Skin of body (tissue), 2 donors: ENCODE results near the gene MORC1. TPM values are rescaled to one million over a fixed set of nuclear protein-coding genes. Genes with fewer than 3 reads are reported as not detected.
A peak's percentile ranks its signal among the peaks of the same experiment; 100 is the strongest.

ENCODE experiments used
- DNase-seq: peaks from one replicate; lab custom pipeline; 2025; lab: John Stamatoyannopoulos, UW
- total RNA-seq: library from RNA; depleted of rRNA; stranded (reverse); fragments of >200 nt; gene quantifications from one replicate; pipeline ENCODE4 v1.2.3, GENCODE V29; 2014

The MORC1 gene
- total RNA-seq, 1 donor from 2014 or later: not detected

GRCh38 chr3:109035082-109035481 is 82.9 kb downstream of the MORC1 start:
- DNase-seq: no peak

GRCh38 chr3:109033000-109033660 is 84.8 kb downstream of the MORC1 start:
- DNase-seq: no peak

GRCh38 chr3:109028753-109029152 is 89.2 kb downstream of the MORC1 start:
- no peak for DNase-seq

- no peak for DNase-seq
Measured at GRCh38 chr3:109026821-109027220, 91.1 kb downstream of the MORC1 start.

- no peak for DNase-seq
Measured at GRCh38 chr3:109025896-109026295, 92.0 kb downstream of the MORC1 start.

- DNase-seq: peak; percentile 14
Measured at GRCh38 chr3:109023656-109024254, 94.2 kb downstream of the MORC1 start.

- no peak for DNase-seq
Measured at GRCh38 chr3:109023167-109023566, 94.8 kb downstream of the MORC1 start.

- DNase-seq: no peak
Measured at GRCh38 chr3:109021556-109021955, 96.4 kb downstream of the MORC1 start.

GRCh38 chr3:109018828-109019227 is 99.1 kb downstream of the MORC1 start:
- DNase-seq: no peak

- no peak for DNase-seq
Measured at GRCh38 chr3:109005443-109005842, 112.5 kb downstream of the MORC1 start.

GRCh38 chr3:108998436-108998835 is 119.5 kb downstream of the MORC1 start:
- no peak for DNase-seq

- DNase-seq: no peak
Measured at GRCh38 chr3:108985844-108986243, 132.1 kb downstream of the MORC1 start.

GRCh38 chr3:108983051-108983450 is 134.9 kb downstream of the MORC1 start:
- no peak for DNase-seq

GRCh38 chr3:108976058-108976457 is 141.9 kb downstream of the MORC1 start:
- DNase-seq: no peak

- DNase-seq: no peak
Measured at GRCh38 chr3:108973019-108973418, 144.9 kb downstream of the MORC1 start.

GRCh38 chr3:108972482-108972881 is 145.5 kb downstream of the MORC1 start:
- no peak for DNase-seq

- no peak for DNase-seq
Measured at GRCh38 chr3:108970561-108970960, 147.4 kb downstream of the MORC1 start.

- no peak for DNase-seq
Measured at GRCh38 chr3:108966773-108967172, 151.2 kb downstream of the MORC1 start.

- DNase-seq: no peak
Measured at GRCh38 chr3:108959017-108959416, 158.9 kb downstream of the MORC1 start.

GRCh38 chr3:108953700-108954099 is 164.2 kb downstream of the MORC1 start, which contains the start of gene GUCA1C:
Gene GUCA1C (minus strand): TSS chr3:108953879. CDS start chr3:108953762, 117 bp downstream.
- DNase-seq: no peak

- DNase-seq: no peak
Measured at GRCh38 chr3:108953210-108953609, 164.7 kb downstream of the MORC1 start.

- DNase-seq: no peak
Measured at GRCh38 chr3:108951820-108952501, 166.0 kb downstream of the MORC1 start.

GRCh38 chr3:108947855-108948254 is 170.1 kb downstream of the MORC1 start:
- DNase-seq: no peak
